Measurements from ENCODE around the gene ROR2. TPM values are rescaled to one million over a fixed set of nuclear protein-coding genes. Genes with fewer than 3 reads are reported as not detected.

The ROR2 gene
- total RNA-seq, 1 experiment from 2014 or later = 3.2 TPM

DNA sequence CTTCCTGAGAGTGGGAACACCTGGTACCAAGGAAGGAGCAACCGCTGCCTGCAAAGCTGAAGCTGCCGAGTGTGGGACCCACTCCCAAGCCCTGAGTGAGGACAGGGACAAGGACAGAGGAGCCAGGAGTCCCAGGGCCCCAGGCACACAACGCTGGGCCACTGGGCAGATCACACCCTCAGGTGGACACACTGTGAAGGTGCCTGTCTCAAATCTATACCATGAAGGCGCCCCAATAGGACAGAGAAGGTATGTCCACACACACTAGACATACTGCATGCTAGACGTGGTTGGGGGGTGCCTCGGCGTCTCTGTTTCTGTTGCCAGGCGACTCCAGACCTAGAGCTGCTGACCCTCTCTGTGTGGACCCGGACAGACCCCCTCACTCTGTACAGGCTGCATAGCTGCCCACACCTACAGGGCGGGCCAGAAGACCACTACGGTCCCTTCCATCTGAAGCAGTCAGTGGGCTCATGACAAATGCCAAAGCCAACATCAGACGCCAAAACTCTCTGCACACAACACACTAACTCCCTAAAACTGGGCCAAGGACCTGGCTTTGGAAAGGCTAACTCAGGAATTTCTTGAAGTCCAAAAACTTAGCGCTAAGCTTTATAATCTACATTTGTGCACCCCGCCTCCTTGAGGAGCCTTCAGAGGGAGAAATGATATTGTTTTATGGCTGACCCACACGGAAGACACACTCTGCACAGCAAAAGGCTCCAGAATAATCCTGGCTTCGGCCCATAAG is 60.7 kb downstream of the ROR2 start:
- in situ Hi-C loops (cut with HindIII; ENCODE audit: low sequenced_read_pairs) = no loop called here
- no peak for DNase-seq (ENCODE audit: low spot score)

- DNase-seq (ENCODE audit: low spot score) = no peak
- in situ Hi-C loops (cut with HindIII; ENCODE audit: low sequenced_read_pairs) = no loop called here
These were observed 63.5 kb downstream of the ROR2 start for GRCh38 chr9:91886414-91887076.

- in situ Hi-C loops (cut with HindIII; ENCODE audit: low sequenced_read_pairs) = no loop called here
- no peak for DNase-seq (ENCODE audit: low spot score)
These were observed 64.1 kb downstream of the ROR2 start for GRCh38 chr9:91885746-91886413.

GRCh38 chr9:91884696-91885687 is 65.0 kb downstream of the ROR2 start:
- in situ Hi-C loops (cut with HindIII; ENCODE audit: low sequenced_read_pairs) = no loop called here
- no peak for DNase-seq (ENCODE audit: low spot score)

GRCh38 chr9:91884153-91884552 is 65.9 kb downstream of the ROR2 start:
- in situ Hi-C loops (cut with HindIII; ENCODE audit: low sequenced_read_pairs) = no loop called here
- DNase-seq (ENCODE audit: low spot score) = no peak

- in situ Hi-C loops (cut with HindIII; ENCODE audit: low sequenced_read_pairs) = no loop called here
- DNase-seq (ENCODE audit: low spot score) = no peak
These were observed 66.5 kb downstream of the ROR2 start for GRCh38 chr9:91883503-91883902.

GRCh38 chr9:91882627-91883026 is 67.4 kb downstream of the ROR2 start:
- in situ Hi-C loops (cut with HindIII; ENCODE audit: low sequenced_read_pairs) = no loop called here
- no peak for DNase-seq (ENCODE audit: low spot score)

GRCh38 chr9:91880378-91880972 is 69.6 kb downstream of the ROR2 start:
- in situ Hi-C loops (cut with HindIII; ENCODE audit: low sequenced_read_pairs) = no loop called here
- DNase-seq (ENCODE audit: low spot score) = no peak

- DNase-seq (ENCODE audit: low spot score) = no peak
- in situ Hi-C loops (cut with HindIII; ENCODE audit: low sequenced_read_pairs) = no loop called here
These were observed 70.8 kb downstream of the ROR2 start for GRCh38 chr9:91879231-91879630.

GRCh38 chr9:91873637-91874051 is 76.4 kb downstream of the ROR2 start:
- in situ Hi-C loops (cut with HindIII; ENCODE audit: low sequenced_read_pairs) = no loop called here
- no peak for DNase-seq (ENCODE audit: low spot score)

GRCh38 chr9:91868732-91869391 is 81.2 kb downstream of the ROR2 start:
- in situ Hi-C loops (cut with HindIII; ENCODE audit: low sequenced_read_pairs) = no loop called here
- no peak for DNase-seq (ENCODE audit: low spot score)

DNA sequence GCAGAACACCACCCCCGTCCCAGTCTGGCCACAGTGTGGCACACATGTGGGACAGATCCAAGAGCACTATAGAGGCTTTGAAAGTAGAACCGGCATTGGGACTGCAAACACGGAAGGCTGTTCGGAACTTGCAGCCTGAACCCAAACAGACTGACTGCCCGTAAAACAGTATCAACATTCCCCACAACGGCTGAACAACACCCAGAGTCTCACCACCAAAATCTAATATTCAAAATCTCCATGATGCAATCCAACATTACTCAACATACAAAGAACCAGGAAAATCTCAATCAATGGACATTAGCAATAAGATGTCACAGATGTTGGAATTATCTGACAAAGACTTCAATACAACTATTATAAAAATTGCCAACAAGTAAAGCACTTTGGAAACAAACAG is 82.3 kb downstream of the ROR2 start:
- DNase-seq (ENCODE audit: low spot score) = no peak
- in situ Hi-C loops (cut with HindIII; ENCODE audit: low sequenced_read_pairs) = no loop called here

DNA sequence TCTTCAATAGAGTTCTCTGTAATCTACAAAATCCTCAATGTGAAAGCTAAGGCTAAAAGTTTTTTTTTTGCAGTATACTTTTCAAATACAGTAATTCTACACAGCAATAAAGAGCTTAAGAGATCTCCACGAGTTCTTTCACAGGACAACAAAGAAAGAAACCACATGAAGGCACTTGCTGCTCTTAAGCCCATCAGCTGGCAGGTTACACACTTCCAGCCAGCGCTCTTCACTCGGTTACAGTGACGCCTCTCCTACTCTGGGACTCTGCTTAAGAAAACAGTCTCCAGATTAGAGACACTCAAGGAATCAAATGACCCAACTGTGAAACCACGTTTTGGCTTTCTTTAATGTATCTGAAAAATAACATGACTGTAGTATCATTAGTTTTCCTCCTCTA is 85.0 kb downstream of the ROR2 start:
- in situ Hi-C loops (cut with HindIII; ENCODE audit: low sequenced_read_pairs) = no loop called here
- no peak for DNase-seq (ENCODE audit: low spot score)

DNA sequence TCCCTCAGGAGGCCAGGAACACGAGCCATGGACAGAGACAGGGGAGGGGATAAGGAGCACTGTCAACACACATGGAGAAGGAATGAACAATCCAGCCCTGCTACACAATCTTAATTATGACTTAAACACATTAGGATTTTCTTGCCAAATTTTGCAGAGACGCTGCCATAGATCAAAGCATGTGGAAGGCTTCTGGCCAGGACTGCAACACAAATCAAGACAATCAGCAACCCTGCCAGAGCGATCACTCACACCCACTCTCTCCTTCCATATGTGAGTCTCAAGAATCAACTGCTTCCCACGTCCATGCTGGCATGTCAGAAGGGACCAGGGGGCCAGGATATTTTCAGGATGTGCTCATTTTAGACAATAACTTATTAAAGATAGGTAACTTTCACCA is 85.6 kb downstream of the ROR2 start:
- DNase-seq (ENCODE audit: low spot score) = no peak
- in situ Hi-C loops (cut with HindIII; ENCODE audit: low sequenced_read_pairs) = no loop called here

DNA sequence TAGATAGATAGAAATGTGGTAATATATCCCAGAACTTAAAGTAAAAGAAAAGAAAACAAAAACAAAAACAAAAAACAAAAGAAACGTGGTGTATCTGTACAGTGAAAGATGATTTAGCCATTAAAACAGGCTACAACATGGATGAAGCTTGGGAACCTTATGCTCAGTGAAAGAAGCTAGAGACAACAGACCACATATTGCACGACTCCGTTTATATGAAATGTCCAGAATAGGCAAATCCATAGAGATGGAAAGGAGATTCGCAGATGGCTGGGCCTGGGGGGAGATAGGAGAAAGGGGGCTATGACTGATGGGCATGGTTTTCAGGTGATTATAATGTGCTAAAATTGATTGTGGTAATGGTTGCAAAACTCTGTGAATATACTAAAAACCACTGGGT is 86.6 kb downstream of the ROR2 start:
- in situ Hi-C loops (cut with HindIII; ENCODE audit: low sequenced_read_pairs) = no loop called here
- DNase-seq (ENCODE audit: low spot score) = no peak

DNA sequence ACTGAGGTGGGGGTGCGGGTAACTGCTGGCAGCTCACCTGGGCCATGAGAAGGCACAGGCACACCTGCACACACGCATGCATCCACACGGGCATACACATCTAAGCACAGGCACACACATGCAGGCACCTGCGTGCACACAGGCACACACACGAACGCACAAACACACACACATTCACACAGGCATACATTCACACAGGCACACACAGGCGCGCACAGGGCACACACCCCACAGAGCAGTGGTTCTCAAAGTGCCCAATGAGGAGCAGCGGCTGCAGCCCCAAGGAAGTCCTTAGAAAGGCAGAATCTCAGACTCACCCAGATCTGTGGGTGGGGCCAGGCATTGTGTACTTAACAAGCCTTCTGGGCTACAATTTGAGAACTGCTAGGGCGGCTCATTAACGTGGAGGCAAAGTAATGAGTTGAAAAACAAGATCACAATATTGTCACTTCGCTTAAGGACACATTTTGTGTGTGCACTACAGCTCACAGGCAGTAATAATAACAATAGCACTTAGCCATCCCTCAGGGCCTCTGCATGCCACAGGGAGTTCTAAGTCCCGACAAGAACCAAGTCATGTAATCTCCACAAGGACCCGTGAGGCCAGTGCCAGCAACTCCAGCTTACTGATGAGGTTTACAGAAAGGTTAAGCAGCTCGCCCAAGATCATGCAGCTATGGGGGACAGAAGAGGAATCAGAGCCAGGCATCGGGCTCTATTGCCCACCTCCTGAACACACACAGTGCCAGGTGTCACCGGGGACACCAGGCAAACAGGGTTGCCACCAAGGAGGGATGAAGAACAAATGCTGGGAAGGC is 91.6 kb downstream of the ROR2 start:
- in situ Hi-C loops (cut with HindIII; ENCODE audit: low sequenced_read_pairs) = no loop called here
- no peak for DNase-seq (ENCODE audit: low spot score)

- DNase-seq (ENCODE audit: low spot score) = no peak
- in situ Hi-C loops (cut with HindIII; ENCODE audit: low sequenced_read_pairs) = no loop called here
These were observed 92.5 kb downstream of the ROR2 start for GRCh38 chr9:91857291-91858212.
